GM23248 (cell line): ENCODE data around the gene NCEH1.

Source experiments
- EZH2 ChIP-seq: fragments of 200-600 bp; sonication (generic); IDR thresholded peaks from 2 replicates; pipeline ENCODE4 v1.6.1; 2018; ENCODE audit warnings: antibody characterized with exemption, mild to moderate bottlenecking; ENCODE audit not compliant: insufficient read depth, poor library complexity, severe bottlenecking
- EZH2phosphoT487 ChIP-seq: fragments of 200-600 bp; sonication (generic); IDR thresholded peaks from 2 replicates; pipeline ENCODE4 v1.6.1; 2018; ENCODE audit warnings: antibody characterized with exemption, moderate library complexity, mild to moderate bottlenecking, low read depth; ENCODE audit not compliant: insufficient read depth

DNA sequence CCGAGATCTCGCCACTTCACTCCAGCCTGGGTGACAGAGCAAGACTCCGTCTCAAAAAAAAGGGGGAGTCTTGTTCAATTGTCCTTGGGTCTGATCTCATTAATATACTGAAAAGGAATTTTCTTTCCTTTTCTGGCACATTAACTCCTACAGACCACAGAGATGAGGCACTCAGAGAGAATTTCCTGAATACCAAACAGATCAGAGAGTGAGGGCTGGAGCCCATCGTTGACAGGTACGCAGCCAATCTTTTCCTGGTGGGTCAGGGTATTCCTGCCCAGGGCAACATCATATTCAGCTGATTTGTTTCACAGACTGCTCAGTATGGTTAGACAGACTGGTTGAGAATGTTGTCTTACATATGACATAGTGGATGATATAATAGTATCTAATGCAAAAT lies 104.8 kb downstream of the NCEH1 start:
- no peak for TF ChIP-seq EZH2phosphoT487
- TF ChIP-seq EZH2: no peak
